ENCODE results near the gene KBTBD13.
"Not testable (repeated sequence)": the region's sequence is repeated elsewhere in the genome, so short reads cannot be mapped to it uniquely, and the experiment has no call there.

Gene KBTBD13

DNA sequence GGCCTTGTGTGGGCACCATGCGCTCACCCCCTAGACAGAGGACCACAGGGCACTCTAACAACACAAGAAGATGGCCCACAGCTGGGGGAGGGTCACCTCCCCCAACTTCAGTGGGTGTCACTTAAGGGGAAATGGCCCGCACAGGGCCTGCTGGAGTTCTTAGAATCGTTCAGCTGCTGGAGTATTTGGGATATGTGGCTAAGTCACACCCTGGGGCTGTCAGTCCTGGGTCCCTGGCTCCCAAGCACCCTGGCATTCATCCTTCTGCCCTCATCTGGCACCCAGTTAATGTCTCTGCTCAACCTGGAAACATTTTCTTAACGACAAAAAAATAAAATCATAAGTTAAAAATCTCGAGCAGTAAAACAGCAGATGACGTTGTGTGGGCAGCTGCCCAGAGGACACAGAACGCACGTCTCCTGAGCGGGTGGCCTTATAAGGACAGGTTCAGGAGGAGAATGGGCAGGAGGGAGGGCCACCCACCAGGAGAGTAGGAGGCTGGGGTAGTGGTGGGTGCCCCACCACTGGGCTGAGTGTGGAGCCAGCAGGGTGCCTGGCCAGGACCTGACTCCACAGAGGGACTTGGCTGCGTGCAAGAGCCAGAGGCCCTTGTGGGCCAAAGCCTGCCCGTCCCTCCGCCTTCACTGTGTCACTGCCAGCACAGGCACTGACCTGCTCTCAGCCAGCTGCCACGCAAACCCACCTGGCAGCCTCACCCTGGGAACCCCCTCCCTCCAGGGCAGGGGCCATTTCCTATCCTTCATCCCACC is 11.5 kb downstream of the KBTBD13 start:
- peak in 5 of 56 donors; percentile 16 to 41 (median 20) for DNase-seq

GRCh38 chr15:65088643-65089021 is 12.1 kb downstream of the KBTBD13 start:
- DNase-seq, result no peak

DNA sequence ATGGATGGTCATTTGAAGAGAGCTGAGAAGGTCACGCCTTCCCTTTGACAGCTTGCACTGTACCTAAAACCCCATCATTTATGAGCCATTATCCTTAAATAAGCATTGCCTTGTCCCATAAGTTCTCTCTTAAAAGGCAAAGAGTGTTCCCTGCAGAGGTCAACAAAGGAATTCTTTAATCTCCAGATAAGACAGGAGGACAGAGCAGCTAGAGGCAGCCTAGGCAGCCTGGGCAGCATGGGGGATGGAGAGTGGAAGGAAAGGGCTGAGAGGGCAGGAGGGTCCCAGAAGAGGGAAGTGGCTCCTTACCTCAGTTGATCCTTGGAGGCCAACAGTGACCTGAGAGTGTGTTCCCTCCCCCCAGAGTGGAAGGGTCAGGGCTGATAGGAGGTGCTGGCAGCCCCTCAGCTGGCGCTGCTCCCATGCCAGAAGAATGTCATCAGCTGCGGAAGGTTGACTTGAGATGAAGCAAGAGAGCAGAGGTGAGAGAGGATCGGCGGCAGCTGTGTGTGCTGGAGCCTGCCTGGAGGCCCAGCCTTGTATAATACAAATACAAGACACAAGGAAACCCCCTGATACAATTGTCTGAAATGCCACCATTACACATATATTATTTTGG is 12.8 kb downstream of the KBTBD13 start:
- no peak for DNase-seq

DNA sequence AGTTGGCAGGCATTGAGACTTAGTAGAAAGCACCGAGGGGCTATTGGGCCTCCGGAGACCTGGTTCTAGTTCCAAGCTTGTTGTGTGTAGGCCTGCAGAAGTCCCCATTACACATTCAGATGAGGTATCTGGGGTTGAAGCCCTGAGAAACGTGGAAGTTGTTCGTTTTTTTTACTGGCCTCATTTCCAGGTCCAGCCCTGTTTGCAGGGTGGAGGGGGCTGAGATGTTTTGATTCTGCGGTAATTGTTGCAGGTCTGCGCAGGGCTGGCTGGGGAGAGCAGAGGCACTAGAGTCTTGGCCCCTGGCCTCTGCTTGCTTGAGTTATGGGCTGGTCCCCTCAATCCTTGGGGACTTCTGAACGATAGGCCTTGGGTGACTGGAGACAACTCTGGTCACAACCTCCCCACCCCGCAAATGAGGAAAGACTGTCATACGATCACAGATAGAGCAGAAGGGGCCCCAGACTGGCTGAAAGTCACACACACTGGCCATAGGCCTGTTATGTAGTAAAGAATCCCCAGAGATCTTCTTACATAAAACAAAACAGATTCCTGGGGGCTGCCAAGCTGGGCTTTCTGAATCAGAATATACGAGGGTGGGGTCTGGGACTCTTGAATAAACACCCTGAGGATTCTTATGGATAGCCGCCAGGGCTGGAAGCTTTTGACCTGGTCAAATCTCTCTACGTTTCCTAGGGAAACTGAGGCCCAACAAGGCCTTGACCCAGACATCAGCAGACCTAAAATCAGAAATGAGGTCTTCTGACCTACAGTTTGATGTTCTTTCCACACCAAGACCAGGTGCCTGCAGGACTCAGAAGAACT is 15.6 kb downstream of the KBTBD13 start:
- no peak for DNase-seq

GRCh38 chr15:65092911-65093792 is 16.6 kb downstream of the KBTBD13 start:
- peak in 1 of 56 donors; percentile 17 for DNase-seq

DNA sequence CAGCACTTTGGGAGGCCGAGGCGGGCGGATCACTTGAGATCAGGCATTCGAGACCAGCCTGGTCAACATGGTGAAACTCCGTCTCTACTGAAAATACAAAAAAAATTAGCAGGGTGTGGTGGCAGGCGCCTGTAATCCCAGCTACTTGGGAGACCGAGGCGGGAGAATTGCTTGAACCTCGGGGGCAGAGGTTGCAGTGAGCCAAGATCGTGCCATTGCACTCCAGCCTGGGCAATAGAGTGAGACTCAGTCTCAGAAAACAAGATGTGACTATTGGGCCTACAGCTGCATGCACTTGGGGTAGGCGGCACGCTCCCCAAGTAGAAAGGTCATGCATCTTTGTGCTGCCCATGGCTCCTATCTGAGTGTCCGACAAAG is 17.2 kb downstream of the KBTBD13 start:
- not testable (repeated sequence) for DNase-seq

DNA sequence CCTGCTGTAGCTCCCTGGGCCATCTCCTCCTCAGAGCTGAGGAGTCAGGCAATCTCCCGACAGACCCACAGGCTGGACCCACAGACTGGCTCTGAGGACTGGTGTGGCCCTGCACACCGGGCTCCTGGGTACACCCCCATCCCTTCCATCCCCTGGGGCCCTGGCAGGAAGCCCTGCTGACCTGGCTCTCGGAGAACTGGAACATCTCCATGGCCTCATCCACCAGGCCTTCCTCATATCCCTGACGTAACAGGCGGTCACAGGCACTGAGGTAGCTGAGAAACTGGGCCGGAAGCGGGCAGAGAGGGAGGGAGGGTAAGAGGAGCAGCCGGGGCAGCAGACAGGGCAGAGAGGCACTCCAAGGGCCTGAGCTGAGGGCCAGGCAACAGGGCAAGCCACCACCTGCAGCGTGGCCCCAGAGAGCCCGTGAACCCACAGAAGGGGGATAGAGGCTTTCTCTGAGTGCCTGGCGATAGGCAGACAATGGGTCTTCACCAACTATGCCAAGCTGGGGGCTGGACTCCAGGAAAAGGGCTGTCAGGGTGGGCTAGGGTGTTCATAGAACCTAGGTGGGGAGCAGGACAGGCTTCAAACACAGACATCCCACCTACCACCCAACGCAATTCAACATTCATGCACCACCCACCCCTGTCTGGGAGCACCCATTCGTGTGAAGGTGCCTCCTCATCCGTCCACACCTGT is 17.9 kb downstream of the KBTBD13 start:
- DNase-seq, result peak in 2 of 56 donors; percentile 18 to 42

GRCh38 chr15:65095011-65095746 is 18.6 kb downstream of the KBTBD13 start:
- no peak for DNase-seq

DNA sequence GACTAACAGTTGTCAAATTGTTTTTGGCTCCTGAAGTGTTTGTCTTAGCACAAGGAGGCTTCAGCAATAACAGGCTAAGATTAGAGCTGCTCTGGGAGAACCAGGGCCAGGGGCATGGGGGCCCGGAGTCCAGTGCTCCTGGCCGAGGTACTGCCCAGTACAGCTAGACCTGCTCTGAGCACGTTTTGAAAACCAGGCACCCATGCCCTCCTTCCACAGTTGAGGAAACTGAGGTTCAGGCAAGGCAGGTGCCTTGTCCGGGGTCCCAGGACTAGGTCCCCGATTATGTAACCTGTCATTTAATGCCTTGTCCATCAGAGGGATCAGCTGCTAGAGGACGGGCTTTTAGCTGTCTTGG is 19.2 kb downstream of the KBTBD13 start:
- DNase-seq, result no peak

- no peak for DNase-seq
Measured at GRCh38 chr15:65096481-65097385, 20.2 kb downstream of the KBTBD13 start.

DNA sequence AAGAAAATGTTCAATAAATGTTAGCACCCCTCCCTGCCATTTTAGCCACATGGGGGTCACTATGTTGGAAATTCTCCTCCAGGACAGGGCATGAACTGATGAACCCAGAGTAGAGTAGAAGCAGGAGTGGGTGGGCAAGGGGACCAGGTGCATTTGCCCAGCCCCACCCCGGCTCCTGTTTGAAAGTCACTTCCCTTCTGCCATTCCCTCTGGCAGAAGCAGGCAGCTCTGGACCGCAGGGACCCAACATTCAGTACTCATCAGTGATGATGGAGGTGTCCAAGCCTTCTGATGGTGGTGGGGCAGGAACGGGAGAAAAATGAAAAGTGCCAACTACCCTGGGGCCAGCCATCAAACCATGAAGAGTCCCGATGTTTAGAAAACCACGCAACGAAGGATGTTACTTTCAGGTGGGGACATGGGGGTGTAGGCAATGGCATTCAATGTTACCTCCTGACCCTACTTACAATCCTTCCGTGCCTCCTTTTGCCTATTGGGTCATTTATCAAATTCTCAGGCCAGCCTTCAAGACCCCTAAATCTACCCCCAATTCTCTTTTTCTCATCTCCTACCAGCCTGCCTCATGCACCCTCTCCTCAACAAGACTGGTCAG is 21.2 kb downstream of the KBTBD13 start:
- DNase-seq, result no peak

DNA sequence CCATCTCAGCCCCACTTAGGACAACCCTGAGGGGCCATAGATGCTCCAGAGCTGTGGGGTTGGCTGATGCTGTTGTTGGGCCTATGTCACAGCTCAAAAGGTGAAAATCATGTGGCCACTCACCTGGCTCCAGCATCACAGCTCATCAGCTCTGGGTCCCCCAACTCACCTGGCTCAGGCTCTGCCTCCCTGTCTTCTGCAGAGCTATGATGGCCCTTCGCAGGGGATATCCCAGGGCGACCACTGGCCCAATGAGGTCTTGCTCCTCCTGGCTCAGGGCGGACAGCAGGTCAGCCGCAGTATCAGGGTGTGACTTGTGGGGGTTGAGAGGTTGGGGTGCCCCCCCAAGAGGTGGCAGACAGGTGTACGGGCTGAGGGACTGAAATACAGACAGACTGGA is 22.8 kb downstream of the KBTBD13 start:
- no peak for DNase-seq

- not testable (repeated sequence) for DNase-seq
Measured at GRCh38 chr15:65099801-65100200, 23.3 kb downstream of the KBTBD13 start.

- DNase-seq, result no peak
Measured at GRCh38 chr15:65100442-65100841, 23.9 kb downstream of the KBTBD13 start.

GRCh38 chr15:65101411-65101890 is 24.9 kb downstream of the KBTBD13 start:
- peak in 36 of 56 donors; percentile 12 to 78 (median 41) for DNase-seq

- no peak for DNase-seq
Measured at GRCh38 chr15:65101891-65102708, 25.6 kb downstream of the KBTBD13 start.

DNA sequence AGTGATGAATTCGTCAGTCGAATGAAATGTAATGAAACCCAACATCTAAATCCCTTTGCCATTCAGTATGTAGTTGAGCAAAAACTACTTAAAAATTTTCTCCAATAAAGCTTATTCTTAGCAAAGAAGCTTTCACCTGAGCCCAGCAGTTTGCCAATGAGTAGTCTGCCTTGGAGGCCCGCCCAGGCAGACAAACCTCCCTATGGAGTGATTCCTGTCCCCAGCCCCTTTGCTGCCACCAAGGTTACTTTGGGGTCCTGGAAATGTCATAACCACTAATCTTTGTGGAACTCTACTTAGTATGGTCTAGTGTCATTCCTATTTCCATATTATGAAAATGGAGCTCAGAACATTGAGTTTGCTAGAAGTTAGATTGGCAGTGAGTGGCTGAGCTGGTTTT is 26.4 kb downstream of the KBTBD13 start:
- no peak for DNase-seq

Measured in nucleus accumbens (tissue), 56 donors.